ENCODE data around the gene PDYN.

Gene PDYN

GRCh38 chr20:1934721-1935573 lies 58.9 kb downstream of the PDYN start:
- DNase-seq (ENCODE audit: low read depth, low spot score), result peak; percentile 15

- no peak for DNase-seq (ENCODE audit: low read depth, low spot score)
These were observed 59.7 kb downstream of the PDYN start for GRCh38 chr20:1934156-1934555.

- DNase-seq (ENCODE audit: low read depth, low spot score), result peak; percentile 6
These were observed 60.4 kb downstream of the PDYN start for GRCh38 chr20:1933465-1933870.

GRCh38 chr20:1932971-1933370 lies 60.9 kb downstream of the PDYN start:
- DNase-seq (ENCODE audit: low read depth, low spot score), result no peak

GRCh38 chr20:1931830-1932229 lies 62.0 kb downstream of the PDYN start:
- no peak for DNase-seq (ENCODE audit: low read depth, low spot score)

GRCh38 chr20:1930165-1930564 lies 63.7 kb downstream of the PDYN start:
- no peak for DNase-seq (ENCODE audit: low read depth, low spot score)

- no peak for DNase-seq (ENCODE audit: low read depth, low spot score)
These were observed 64.4 kb downstream of the PDYN start for GRCh38 chr20:1929460-1929859.

- no peak for DNase-seq (ENCODE audit: low read depth, low spot score)
These were observed 65.1 kb downstream of the PDYN start for GRCh38 chr20:1928782-1929181.

Measured in astrocyte of the hippocampus (primary cell).